A204.1 (cell line): ENCODE measurements around the gene UQCRC1.

ENCODE experiments used
- FAIRE-seq: peaks from 2 replicates; lab custom pipeline; 2012; peaks lifted over from hg19 to GRCh38; lab: Jason Lieb, UNC

UQCRC1 gene

DNA sequence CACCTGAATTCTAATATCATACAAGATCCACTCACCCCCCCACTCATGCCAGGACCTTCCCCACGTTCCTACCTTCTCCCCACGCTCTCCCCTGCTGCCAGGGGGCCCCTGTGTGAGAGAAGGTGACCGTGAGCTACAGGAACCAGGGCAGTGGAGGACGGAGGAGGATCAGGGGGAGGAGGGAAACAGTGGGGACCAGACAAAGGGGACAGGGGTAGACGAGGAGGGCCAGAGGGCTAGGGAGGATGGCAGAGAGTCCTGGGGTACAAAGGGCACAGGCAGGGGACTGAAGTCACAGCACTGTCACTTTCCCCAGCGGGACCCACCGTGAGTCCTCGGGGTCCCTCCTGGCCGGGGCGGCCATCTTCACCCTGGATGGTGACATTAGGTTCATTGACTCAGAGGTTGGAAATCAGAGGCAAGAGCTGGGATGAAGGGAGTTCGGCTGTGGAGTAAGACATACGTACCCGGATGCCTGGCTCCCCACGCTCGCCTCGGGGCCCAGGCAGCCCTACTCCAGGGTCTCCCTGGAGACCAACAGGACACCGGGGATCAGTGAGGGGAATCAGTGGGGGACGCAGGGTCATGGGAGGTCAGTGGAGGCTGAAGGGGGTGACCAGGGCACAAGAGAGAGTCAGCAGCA is 39.5 kb downstream of the UQCRC1 start:
- FAIRE-seq, result no peak

DNA sequence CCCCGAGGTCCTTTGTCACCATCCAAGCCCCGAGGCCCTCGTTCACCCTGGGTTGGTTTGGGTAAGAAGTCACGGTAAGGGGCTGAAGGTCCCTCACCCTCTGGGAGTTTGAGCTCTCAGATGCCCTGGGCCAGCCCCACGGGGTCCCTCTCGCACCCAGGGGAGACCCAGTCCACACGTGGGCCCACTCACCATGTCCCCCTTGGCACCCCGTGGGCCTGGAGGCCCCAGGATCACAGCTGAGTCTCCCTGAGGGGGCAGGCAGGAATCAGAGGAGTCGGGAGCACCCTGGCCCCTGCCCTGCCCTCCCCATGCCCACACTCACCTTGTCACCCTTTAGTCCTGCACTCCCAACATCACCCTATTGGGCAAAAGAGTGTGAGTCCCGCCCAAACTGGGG is 40.0 kb downstream of the UQCRC1 start:
- no peak for FAIRE-seq

DNA sequence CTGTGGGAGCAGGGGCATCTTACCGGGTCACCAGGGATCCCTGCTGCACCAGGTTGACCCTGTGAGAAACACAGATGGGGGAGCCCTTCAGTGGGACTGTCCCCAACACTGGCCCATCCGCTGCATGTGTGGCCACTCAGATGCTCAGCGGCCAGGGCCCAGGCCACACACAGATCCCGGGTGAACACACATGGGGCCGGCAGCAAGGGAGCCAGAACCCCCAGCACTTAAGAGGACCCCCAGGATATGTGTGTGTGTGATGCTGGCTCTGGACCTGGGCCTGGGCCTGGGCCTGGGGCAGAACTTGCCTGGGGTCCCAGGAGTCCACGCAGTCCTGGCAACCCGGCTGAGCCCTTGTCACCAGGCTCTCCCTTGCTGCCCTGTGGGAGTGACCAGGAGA is 41.0 kb downstream of the UQCRC1 start:
- no peak for FAIRE-seq

DNA sequence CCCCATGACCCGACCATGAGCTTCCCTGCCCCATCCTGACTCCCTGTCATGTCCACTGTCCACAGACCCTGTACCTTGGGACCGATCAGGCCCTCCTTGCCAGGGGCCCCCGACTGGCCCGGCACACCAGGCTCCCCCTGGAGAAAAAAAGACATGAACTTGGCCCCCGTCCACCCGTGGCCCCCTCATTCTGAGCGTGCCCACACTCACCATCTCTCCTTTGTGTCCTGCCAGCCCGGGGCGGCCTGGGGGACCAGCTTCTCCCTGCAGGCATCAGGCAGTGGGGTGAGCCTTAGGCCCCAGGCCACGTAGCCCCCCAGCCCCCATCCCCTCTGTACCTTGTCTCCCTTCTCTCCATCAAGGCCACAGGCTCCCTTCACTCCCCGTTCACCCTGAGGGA is 41.9 kb downstream of the UQCRC1 start:
- no peak for FAIRE-seq

DNA sequence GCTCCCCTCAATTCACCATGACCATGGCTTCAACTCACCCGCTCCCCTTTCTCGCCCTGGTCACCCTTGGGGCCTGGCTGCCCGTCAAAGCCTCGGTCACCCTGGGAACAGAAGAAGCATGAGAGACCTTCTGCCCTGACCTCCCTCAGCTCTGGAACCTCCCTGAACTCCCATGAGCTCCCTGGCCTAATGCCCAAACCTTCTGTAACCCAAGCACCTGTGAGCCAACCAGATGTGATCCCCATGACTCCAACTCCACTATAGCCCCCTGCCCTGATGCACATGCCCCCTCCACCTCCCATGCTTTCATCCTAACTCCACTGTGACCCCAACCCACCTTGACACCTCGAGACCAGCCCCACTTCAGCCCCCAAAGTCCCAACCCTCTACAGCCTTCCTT is 42.4 kb downstream of the UQCRC1 start:
- FAIRE-seq, result no peak

DNA sequence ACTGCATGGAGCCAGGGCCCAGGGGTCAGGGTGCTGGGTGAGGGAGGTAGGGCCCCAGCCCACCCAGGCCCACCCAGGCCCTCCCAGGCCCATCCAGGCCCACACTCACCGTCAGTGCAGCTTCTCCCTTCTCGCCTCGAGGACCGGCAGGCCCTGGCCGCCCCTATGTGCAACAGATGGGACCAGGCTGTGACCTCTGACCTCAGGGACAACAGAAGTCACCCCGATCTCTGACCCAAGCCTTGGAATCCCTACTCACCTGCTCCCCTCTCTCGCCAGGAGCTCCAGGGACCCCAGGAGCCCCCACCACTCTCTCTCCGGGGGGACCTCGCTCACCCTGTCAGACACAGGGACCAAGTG is 43.1 kb downstream of the UQCRC1 start:
- no peak for FAIRE-seq

DNA sequence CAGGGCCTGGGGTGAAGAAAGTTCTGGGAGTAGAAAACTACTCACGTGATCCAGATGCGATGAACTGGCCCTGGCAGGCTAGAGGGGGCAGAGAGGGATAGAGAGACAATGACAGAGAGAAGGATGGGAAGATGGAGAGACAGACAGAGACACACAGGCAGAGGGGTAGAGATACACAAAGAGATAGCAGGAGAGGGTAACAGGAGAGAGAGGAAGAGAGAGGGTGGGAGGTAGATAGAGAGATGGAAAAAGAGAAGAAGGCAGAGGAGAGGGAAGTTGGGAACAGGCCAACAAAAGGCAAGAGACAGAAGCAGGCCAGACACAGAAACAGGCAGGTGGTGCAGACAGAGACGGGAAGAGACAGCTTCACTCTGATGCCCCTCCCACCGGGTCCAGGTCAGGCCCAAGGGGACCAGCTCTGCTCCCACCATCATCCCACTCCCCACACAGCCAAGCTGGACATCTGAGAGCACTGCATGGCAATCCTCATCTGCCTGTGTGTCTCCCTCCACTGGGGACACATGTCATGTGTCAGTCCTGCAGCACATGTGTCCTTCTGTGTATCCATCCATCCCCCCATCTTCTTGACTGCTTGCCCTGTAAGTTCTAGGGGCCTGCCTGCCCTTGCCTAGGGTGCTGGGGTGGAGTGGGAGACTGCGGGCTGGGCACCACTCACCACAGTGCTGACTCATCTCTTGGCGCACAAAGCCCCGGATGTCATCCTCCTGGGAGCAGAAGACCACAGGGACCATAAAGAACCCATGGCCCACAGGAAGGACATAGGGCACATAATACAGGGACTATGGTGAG is 43.6 kb downstream of the UQCRC1 start:
- no peak for FAIRE-seq

DNA sequence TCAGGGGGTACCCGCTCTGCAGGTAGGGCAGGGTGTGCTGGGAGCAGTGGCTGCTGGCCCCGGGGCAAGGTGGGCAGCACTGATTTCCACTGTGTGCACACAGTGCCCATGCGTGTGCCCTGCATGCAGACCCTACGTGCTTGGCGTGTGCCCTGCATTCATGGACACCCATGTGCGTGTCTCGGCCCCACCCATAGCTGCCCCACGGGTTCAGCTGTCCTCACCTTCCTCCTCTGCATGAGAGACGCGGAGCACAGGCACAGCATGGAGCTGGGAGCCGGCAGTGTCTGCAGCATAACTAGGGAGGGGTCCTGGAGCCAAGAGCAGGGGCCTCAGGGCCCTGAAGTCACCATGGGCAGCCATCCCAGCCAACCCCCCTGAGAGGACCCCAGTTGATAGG is 44.3 kb downstream of the UQCRC1 start:
- FAIRE-seq, result no peak

DNA sequence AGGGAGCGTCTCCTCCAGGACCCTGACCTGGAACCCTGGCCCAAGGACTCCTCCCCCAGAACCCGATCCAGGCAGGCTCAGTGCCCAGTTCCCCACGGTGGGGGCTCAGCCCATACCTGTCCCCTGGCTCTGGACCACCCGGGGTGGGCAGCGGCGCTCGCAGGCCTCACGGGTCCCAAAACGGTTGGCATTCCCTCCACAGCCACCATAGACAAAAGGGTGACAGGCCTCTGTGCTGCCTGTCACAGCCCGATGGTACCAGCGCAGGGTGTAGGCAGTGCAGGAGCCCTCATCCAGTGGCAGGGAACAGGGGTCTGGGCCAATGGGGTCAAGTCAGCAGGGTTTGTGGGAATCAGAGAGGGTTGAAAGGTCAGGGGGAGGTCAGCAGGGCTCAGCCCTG is 44.8 kb downstream of the UQCRC1 start:
- no peak for FAIRE-seq

DNA sequence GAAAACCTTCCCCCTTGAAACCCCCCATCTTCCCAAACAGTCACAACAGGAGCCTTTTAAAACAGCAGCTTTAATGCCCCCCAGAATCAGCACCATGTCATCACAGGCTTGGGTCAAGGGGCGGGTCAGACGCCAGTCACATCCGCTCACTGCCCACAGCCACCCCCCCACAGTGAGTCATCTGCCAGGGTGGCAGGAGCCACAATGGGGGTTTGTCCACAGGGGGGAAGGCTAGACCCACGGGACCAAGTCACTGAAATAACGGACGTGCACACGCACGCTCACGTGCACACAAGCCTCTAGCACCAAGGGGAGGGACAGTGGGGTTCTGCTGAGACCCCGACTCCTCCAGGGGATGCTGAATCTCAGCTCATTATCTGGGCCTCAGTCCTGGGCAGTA is 45.4 kb downstream of the UQCRC1 start:
- FAIRE-seq, result no peak

DNA sequence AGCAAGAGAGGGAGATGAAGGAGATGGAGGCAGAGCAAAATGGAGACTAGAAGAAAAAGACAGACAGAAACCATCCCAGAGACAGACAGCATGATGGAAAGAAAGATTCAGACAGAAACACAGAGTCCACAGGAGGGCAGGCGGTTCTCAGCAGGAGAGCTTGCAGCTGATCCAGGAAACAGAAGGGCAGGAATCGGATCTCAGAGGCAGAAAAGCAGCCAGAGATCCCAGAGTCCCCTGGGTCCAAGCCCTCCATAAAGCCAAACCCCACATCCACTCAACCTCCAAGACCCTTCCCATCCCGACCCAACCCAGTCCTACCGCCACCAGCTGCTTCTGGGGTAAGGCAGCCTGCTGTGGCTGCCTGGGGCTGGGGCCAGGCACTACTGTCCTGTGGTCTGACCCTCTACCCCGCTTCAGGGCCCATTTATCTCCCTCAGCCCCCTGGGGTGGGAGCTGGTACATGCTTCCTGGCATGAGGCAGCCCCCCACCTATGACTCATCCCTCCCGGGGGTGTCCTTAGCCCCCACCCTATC is 46.0 kb downstream of the UQCRC1 start, which contains the start of gene UCN2:
TSS of gene UCN2 (minus strand) at position 400 of the 537 bp plus-strand sequence. CDS start 657 bp downstream, outside the sequence.
- no peak for FAIRE-seq

DNA sequence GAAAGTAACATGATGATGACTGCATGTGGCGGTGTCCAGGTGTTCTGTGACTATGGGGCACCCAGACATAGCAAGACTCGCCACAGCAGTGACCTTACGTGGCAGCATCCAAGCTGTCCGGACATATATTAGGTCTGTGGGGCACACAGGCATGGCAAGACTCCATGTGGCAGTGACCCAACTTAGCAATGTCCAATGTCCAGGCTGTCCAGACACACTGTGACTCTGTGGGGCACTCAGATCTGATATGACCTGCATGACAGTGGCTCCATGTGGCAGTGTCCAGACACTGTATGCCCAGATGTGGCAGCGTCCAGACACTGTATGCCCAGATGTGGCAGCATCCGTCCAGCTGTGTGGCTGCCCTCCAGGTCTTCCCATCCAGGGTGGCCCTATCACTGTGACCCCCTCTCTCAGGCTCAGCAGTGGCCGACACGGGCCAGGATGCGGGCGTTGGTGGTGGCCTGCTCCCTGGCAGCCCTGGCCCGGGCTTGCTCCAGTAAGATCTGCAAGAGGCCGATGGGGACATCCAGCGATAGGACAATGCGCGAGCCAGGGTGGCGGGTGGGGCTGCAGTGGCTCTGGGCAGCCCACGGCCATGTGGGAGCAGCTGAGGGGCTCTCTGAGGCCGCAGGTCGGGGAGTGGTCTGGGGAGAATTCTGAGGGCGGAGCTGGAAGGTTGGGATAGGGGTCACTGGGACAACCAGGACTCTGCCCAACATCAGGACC is 46.9 kb downstream of the UQCRC1 start:
- no peak for FAIRE-seq

DNA sequence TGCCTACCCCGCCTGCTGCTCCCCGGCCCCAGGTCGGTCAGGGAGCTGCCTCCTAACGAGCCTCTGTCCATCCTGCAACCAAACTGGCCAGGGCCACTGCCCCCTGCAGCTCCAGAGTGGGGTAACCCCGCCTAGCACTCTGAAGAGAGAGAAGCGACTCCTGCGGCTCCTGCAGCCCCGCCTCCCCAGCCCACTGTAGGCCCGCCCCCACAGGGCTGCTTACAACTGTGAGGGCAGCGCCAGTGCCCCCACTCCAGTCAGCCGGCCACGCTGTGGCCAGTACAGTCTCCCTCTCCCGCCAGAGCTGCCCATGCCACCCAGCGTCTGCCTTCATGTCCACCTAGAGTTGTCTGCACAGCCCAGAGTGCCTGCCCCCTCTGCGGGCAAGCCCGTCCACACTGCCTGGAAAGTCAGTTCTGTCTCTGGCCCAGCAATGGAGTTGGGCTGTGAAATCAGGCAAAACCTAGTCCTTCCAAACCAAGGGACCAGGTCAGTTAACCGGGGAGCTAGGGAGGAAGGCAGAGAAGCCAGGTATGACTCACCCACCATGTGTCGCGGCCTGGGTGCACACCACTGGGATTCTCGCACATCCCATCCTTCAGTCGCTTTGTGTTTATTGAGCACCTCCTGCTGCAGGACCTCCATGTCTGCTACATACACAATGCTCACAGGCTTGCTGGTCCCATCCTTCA is 48.3 kb downstream of the UQCRC1 start:
- FAIRE-seq, result no peak

DNA sequence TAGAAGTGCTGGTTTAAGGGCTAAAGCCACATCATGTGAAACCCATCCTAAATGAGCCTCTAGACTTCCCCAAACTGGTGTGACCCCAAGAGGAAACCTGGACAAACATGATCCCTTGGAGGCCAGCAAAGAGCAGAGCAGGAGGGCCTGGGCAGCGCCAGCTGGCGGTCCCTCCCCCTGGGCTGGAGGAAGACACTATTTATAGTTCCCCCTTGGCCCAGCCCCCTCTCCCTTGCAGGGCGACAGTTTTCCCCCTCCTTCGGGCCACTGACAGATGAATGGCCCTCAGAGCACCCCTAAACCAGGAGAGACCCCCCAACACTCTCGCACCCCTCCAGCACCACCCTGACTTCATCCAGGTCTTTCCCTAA is 48.8 kb downstream of the UQCRC1 start:
- FAIRE-seq, result no peak

DNA sequence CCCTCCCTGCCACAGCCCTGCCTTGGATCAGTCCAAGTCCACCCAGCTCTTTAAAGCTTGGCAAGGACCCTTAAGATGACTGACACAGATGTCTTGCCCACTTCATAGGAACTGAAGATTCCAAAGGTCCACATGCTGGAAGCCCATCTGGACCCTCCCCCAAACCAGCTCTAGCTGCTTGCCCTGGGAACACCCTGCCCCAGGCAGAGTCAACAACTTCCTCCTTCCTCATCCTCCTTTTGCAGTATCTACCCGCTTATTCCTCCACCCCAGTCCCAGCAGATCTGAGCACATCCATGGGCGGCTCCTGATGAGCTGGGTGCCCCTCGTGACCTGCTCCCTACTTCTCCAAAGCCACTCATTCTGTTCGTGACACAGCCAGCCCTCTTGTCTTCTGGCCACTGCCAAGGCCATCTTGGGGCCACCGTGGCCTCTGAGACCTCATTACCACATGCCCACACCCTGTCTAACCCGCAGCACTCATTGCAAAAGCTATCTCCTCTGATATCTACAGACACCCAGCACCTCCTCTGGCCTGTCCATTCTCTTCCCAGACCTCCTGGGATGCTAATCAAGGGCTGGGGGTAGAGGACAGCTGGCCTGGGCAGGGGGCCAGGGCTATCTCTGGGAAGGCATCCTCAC is 50.8 kb downstream of the UQCRC1 start:
- FAIRE-seq, result no peak

DNA sequence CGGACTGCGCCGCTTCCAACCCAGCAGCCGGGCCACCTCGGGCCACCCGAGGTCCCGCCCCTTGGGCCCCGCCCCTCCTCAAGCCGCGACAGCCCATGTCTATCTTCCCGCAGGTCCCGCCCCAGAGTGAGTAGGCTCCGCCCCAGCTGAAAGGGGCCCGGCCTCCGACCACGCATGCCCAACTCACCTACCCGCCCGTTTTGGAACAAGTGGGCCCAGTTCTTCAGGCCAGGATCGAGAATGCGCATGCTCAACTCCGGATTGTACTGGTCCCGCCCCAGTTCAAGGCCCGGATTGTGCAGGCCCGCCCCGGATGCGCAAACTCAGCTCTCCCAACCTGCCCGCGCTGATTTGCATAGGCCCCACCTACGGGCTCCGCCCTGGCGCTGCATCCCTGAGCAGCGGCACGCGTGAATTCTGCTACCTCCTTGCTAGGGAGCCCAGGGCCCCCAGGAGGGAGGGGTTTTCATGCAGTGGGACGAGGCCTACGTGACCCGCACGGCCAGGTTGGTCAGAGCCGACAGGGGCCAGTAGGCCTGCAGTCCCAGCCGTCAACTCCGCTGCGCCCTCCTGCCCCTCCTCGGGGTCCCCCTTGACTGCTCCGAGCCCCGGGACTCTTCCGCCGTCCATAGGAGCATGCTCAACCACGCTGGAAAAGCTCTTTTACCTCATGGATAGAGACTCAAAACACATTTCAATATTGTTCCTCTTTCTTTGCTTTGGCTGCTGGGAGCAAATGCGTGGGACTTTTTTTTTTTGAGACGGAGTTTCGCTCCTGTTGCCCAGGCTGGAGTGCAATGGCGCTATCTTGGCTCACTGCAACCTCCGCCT is 52.4 kb downstream of the UQCRC1 start, which contains the start of gene PFKFB4:
TSS of gene PFKFB4 (minus strand) at position 8 of the 831 bp plus-strand sequence. CDS start 26 bp downstream, outside the sequence.
- peak; percentile 98 for FAIRE-seq

DNA sequence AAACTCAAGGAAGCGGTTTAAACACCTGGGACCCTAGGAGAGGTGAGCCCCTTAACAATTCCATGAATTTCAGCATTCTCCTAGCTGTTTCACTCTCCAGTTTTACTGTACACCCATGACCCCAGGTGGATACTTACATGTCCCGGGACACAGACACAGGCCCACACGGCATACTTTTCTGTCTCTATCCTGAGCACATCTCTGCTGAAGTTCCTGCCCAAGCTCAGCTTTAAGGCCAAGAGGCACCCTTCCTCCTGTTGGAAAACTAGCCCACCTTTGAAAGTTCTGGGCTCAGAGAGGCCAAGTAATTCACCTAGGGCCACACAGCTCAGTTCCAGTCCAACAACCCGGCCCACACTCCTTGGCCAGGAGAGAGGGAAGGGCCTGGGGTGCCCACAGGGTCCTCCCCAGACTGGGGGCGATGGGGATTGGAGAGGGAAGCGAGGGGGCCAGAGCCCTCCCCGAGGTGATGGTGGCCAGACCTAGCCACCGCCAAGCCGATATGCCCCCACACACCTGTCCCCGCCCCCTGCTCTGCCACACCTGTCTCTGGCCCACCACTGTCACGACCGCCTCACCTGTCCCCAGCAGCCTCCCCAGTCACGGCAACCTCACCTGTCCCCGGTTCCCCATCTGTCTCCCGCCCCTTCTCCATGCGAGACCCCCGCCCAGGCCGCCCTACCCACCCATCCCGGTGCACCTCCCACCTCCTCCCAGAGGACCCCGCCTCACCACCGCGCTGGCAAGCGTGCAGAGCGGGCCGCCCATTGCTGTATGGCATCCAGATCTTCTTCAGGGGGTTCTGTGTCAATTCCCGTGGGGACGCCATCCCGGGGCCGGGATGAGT is 53.3 kb downstream of the UQCRC1 start:
- no peak for FAIRE-seq

DNA sequence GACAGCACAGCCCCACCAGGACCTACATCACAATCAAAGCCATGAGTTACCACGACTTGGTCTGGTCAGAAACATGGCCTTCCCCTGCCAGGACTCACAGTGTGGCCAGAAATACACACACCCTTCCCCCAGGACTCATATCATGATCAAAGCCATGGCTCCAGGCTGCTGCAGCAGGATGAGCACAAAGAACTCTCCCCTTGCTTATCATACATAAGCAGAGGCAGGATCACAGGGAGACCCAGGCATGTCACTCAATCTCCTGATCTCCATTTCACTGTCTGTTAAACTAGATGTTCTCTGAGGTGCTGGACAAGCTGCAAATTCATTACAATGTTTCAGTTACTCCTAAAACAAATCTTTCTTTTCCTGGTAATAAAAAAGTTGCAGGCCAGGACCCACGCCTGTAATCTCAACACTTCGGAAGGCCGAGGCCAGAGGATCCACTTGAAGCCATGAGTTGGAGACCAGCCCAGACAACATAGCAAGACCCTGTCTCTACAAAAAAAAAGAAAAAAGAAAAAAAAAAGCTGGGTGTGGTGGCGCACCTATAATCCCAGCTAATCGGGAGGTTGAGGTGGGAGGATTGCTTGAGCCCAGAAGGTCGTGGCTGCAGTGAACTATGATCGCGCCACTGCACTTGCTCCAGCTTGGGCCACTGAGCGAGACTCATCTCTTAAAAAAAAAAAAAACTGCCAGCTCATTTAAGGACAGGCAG is 54.1 kb downstream of the UQCRC1 start:
- no peak for FAIRE-seq
